ENCODE measurements around the gene SLC6A13.
"Not testable (repeated sequence)": the region's sequence is repeated elsewhere in the genome, so short reads cannot be mapped to it uniquely, and the experiment has no call there.

DNA sequence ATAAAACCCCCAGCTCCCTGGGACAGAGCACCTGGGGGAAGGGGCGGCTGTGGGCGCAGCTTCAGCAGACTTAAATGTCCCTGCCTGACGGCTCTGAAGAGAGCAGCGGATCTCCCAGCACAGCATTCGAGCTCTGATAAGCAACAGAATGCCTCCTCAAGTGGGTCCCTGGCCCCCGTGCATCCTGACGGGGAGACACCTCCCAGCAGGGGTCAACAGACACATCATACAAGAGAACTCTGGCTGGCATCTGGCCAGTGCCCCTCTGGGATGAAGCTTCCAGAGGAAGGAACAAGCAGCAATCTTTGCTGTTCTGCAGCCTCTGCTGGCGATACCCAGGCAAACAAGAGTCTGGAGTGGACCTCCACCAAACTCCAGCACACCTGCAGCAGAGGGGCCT is 35.4 kb upstream of the SLC6A13 start:
- TF ChIP-seq, protein P1, sequence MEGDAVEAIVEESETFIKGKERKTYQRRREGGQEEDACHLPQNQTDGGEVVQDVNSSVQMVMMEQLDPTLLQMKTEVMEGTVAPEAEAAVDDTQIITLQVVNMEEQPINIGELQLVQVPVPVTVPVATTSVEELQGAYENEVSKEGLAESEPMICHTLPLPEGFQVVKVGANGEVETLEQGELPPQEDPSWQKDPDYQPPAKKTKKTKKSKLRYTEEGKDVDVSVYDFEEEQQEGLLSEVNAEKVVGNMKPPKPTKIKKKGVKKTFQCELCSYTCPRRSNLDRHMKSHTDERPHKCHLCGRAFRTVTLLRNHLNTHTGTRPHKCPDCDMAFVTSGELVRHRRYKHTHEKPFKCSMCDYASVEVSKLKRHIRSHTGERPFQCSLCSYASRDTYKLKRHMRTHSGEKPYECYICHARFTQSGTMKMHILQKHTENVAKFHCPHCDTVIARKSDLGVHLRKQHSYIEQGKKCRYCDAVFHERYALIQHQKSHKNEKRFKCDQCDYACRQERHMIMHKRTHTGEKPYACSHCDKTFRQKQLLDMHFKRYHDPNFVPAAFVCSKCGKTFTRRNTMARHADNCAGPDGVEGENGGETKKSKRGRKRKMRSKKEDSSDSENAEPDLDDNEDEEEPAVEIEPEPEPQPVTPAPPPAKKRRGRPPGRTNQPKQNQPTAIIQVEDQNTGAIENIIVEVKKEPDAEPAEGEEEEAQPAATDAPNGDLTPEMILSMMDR (IDR thresholded peaks at IDR 0.05) = not testable (repeated sequence)
- not testable (repeated sequence) for TF ChIP-seq POLR2A, POLR2AphosphoS5 (IDR thresholded peaks at IDR 0.05)
